Measurements from ENCODE around the gene SND1.

Gene SND1

GRCh38 chr7:128129224-128129864 lies 477.4 kb downstream of the SND1 start:
- intact Hi-C loops (cut with DNase I) = no loop called here

GRCh38 chr7:128131115-128131514 lies 479.1 kb downstream of the SND1 start:
- intact Hi-C loops (cut with DNase I) = no loop called here
- DNase-seq = no peak

More at GRCh38 chr7:128129224-128129864, 477.4 kb downstream of the SND1 start:
- DNase-seq = no peak

GRCh38 chr7:128131731-128132130 lies 479.7 kb downstream of the SND1 start:
- DNase-seq = peak in 1 of 42 donors; percentile 36
- intact Hi-C loops (cut with DNase I) = no loop called here

- intact Hi-C loops (cut with DNase I) = no loop called here
- DNase-seq = no peak
Measured at GRCh38 chr7:128132426-128133069, 480.6 kb downstream of the SND1 start.

- DNase-seq = peak in 1 of 42 donors; percentile 42
- intact Hi-C loops (cut with DNase I) = loop anchor here (2.0 to 5.0 kb wide), 2 partner anchors 74 to 103 kb away; partner anchors contain the start of gene LRRC4
Measured at GRCh38 chr7:128135159-128135514, 483.1 kb downstream of the SND1 start.

GRCh38 chr7:128135515-128136214 lies 483.7 kb downstream of the SND1 start:
- intact Hi-C loops (cut with DNase I) = loop anchor here (2.0 to 5.0 kb wide), 2 partner anchors 73 to 103 kb away; partner anchors contain the start of gene LRRC4

GRCh38 chr7:128136215-128136597 lies 484.2 kb downstream of the SND1 start:
- intact Hi-C loops (cut with DNase I) = loop anchor here (5.0 kb wide), 1 partner anchor 104 kb away; the partner anchor contains the start of gene LRRC4
- peak in 6 of 42 donors; percentile 9 to 44 (median 23) for DNase-seq

More at GRCh38 chr7:128135515-128136214, 483.7 kb downstream of the SND1 start:
- DNase-seq = peak in 41 of 42 donors; percentile 22 to 84 (median 65)

GRCh38 chr7:128137181-128137580 lies 485.2 kb downstream of the SND1 start:
- intact Hi-C loops (cut with DNase I) = loop anchor here (5.0 kb wide), 1 partner anchor 105 kb away; the partner anchor contains the start of gene LRRC4
- peak in 1 of 42 donors; percentile 14 for DNase-seq

GRCh38 chr7:128139406-128139805 lies 487.4 kb downstream of the SND1 start:
- peak in 1 of 42 donors; percentile 9 for DNase-seq
- intact Hi-C loops (cut with DNase I) = loop anchor here (5.0 kb wide), 1 partner anchor 107 kb away; the partner anchor contains the start of gene LRRC4

GRCh38 chr7:128141683-128142195 lies 489.7 kb downstream of the SND1 start:
- no peak for DNase-seq
- intact Hi-C loops (cut with DNase I) = no loop called here

Measured in head of caudate nucleus (tissue), 42 donors.